Osteoblast (primary cell): Measurements from ENCODE around the gene FAM117A. TPM values are rescaled to one million over a fixed set of nuclear protein-coding genes. Genes with fewer than 3 reads are reported as not detected.

Experiments
- DNase-seq: peaks from one replicate; pipeline ENCODE4 v3.0.0; 2011; ENCODE audit warnings: low spot score, mixed read lengths; ENCODE audit not compliant: insufficient read length; ENCODE audit errors: missing footprints
- H2AFZ ChIP-seq: 2 replicates; pipeline ENCODE4 v1.6.0; 2011; ENCODE audit warnings: mild to moderate bottlenecking, low read length
- H3K27ac ChIP-seq: 2 replicates; pipeline ENCODE4 v1.5.1; 2011; ENCODE audit warnings: mild to moderate bottlenecking, low read depth, low read length, moderate library complexity
- H3K27me3 ChIP-seq: 2 replicates; pipeline ENCODE4 v1.6.0; 2012; ENCODE audit warnings: mild to moderate bottlenecking, control low read depth, inconsistent platforms, low read length, moderate library complexity; ENCODE audit not compliant: insufficient read depth
- H3K36me3 ChIP-seq: 2 replicates; pipeline ENCODE4 v1.5.1; 2011; ENCODE audit warnings: mild to moderate bottlenecking, low read length, control low read depth, moderate library complexity; ENCODE audit not compliant: insufficient read depth
- H3K4me1 ChIP-seq: 2 replicates; pipeline ENCODE4 v1.5.1; 2011; ENCODE audit warnings: mild to moderate bottlenecking, low read length, control low read depth, moderate library complexity; ENCODE audit not compliant: insufficient read depth
- H3K4me2 ChIP-seq: 2 replicates; pipeline ENCODE4 v1.6.0; 2011; ENCODE audit warnings: mild to moderate bottlenecking, low read length; ENCODE audit not compliant: insufficient read depth
- H3K4me3 ChIP-seq: fragments of 200-600 bp; sonication (generic); 3 replicates; pipeline ENCODE4 v1.5.1; 2012; ENCODE audit warnings: mild to moderate bottlenecking, low read length, inconsistent platforms; ENCODE audit not compliant: insufficient read depth
- H3K79me2 ChIP-seq: 2 replicates; pipeline ENCODE4 v1.6.0; 2012; ENCODE audit warnings: mild to moderate bottlenecking, low read length, control low read depth, inconsistent platforms; ENCODE audit not compliant: insufficient read depth
- H3K9me3 ChIP-seq: 2 replicates; pipeline ENCODE4 v1.5.1; 2011; ENCODE audit warnings: low read depth, low read length, control low read depth
- H4K20me1 ChIP-seq: 2 replicates; pipeline ENCODE4 v1.6.0; 2012; ENCODE audit warnings: mild to moderate bottlenecking, low read length, control low read depth; ENCODE audit not compliant: insufficient read depth
- CTCF ChIP-seq: IDR thresholded peaks from 2 replicates; pipeline ENCODE4 v1.5.1; 2011; ENCODE audit warnings: mild to moderate bottlenecking, low read depth, low read length, moderate library complexity; ENCODE audit errors: extremely low read depth
- total RNA-seq: library from RNA; depleted of rRNA; stranded (reverse); fragments of >200 nt; gene quantifications from 2 replicates; pipeline ENCODE4 v1.2.3, GENCODE V29; 2012

Gene FAM117A
- 5.3 and 8.7 TPM in 2 replicates for total RNA-seq

- Histone ChIP-seq H3K4me1 (peaks cover 17% of the 10 kb centered on the region), H3K27ac (no peak within 1 kb of the TSS), H3K9me3 (no peaks in the 10 kb centered on the region), H3K79me2 (peaks cover 9% of the 10 kb centered on the region), H2AFZ (peak within 1 kb of the TSS; percentile 66), H3K4me3 (peak within 1 kb of the TSS; percentile 78), H4K20me1 (peaks cover 5% of the 10 kb centered on the region), H3K27me3 (peaks cover 39% of the 10 kb centered on the region), H3K4me2 (peak within 1 kb of the TSS; percentile 91), H3K36me3 (no peaks in the 10 kb centered on the region)
- TF ChIP-seq CTCF = no peak
- peak; percentile 100 for DNase-seq
These were observed at the start of gene FAM117A for GRCh38 chr17:49763735-49764558. Gene FAM117A, minus strand, starts transcription at chr17:49764131. Its CDS starts 44 bp downstream, at chr17:49764087.

- peaks cover 61% of the 10 kb centered on the region for H3K79me2 ChIP-seq
- no peaks in the 10 kb centered on the region for H3K27me3 ChIP-seq
- no peak for TF ChIP-seq CTCF
- H3K27ac ChIP-seq = no peak overlapping the region
- H3K4me2 ChIP-seq = no peak overlapping the region
- H4K20me1 ChIP-seq = no peaks in the 10 kb centered on the region
- DNase-seq = no peak
- no peak overlapping the region for H3K4me3 ChIP-seq
- H3K4me1 ChIP-seq = peaks cover 12% of the 10 kb centered on the region
- peaks cover 49% of the 10 kb centered on the region for H3K36me3 ChIP-seq
- no peaks in the 10 kb centered on the region for H3K9me3 ChIP-seq
- no peak overlapping the region for H2AFZ ChIP-seq
These were observed 45.1 kb upstream of the FAM117A start for GRCh38 chr17:49809056-49809455.

- Histone ChIP-seq H4K20me1 (peaks cover 4% of the 10 kb centered on the region), H3K4me3 (no peak overlapping the region), H3K36me3 (peaks cover 57% of the 10 kb centered on the region), H3K9me3 (no peaks in the 10 kb centered on the region), H3K4me1 (no peaks in the 10 kb centered on the region), H3K27me3 (no peaks in the 10 kb centered on the region), H3K27ac (peak overlapping the region; percentile 45), H2AFZ (no peak overlapping the region), H3K79me2 (peaks cover 79% of the 10 kb centered on the region), H3K4me2 (no peak overlapping the region)
- no peak for TF ChIP-seq CTCF
- no peak for DNase-seq
These were observed 34.8 kb upstream of the FAM117A start for GRCh38 chr17:49798738-49799137.

- TF ChIP-seq CTCF = no peak
- no peak overlapping the region for H3K4me2 ChIP-seq
- DNase-seq = peak; percentile 62
- no peak overlapping the region for H3K4me3 ChIP-seq
- no peaks in the 10 kb centered on the region for H3K27me3 ChIP-seq
- H3K79me2 ChIP-seq = peaks cover 84% of the 10 kb centered on the region
- peaks cover 4% of the 10 kb centered on the region for H4K20me1 ChIP-seq
- peaks cover 59% of the 10 kb centered on the region for H3K36me3 ChIP-seq
- no peaks in the 10 kb centered on the region for H3K9me3 ChIP-seq
- peak overlapping the region; percentile 45 for H3K27ac ChIP-seq
- no peaks in the 10 kb centered on the region for H3K4me1 ChIP-seq
- no peak overlapping the region for H2AFZ ChIP-seq
These were observed 34.3 kb upstream of the FAM117A start for GRCh38 chr17:49798182-49798581.
